ENCODE results near the gene ELOVL5.

- TF ChIP-seq REST (IDR thresholded peaks at IDR 0.05; ENCODE audit: unreplicated experiment) = no peak
- no peak for TF ChIP-seq CTCF (conservative IDR thresholded peaks at IDR 0.05; ENCODE audit: low read depth in 2 of 2)
- no peak for TF ChIP-seq EZH2 (IDR thresholded peaks at IDR 0.05; ENCODE audit: low read depth, unreplicated experiment)
- TF ChIP-seq POLR2AphosphoS5 (IDR thresholded peaks at IDR 0.05; ENCODE audit: low read depth) = no peak
- TF ChIP-seq CREB1 (CRISPR knock-in tag; IDR thresholded peaks at IDR 0.05; ENCODE audit: low read depth) = no peak
- TF ChIP-seq EZH2phosphoT487 (IDR thresholded peaks at IDR 0.05; ENCODE audit: unreplicated experiment) = no peak
- TF ChIP-seq ETS1 (IDR thresholded peaks at IDR 0.05) = no peak
- no peak for TF ChIP-seq JUNB (IDR thresholded peaks at IDR 0.05; ENCODE audit: unreplicated experiment)
- no peak for TF ChIP-seq STAT1 (IDR thresholded peaks at IDR 0.05; ENCODE audit: unreplicated experiment)
- no peak for TF ChIP-seq NANOG (IDR thresholded peaks at IDR 0.05; ENCODE audit: borderline replicate concordance)
- no peak for TF ChIP-seq ZNF462 (CRISPR knock-in tag; IDR thresholded peaks at IDR 0.05)
- TF ChIP-seq ZNF331 (CRISPR knock-in tag; IDR thresholded peaks at IDR 0.05; ENCODE audit: low read depth) = no peak
Measured at GRCh38 chr6:53236241-53236640, 112.5 kb downstream of the ELOVL5 start.

All from GM23338 (cell line).